Fibroblast of lung (primary cell): Measurements from ENCODE around the gene SLC6A9. TPM values are rescaled to one million over a fixed set of nuclear protein-coding genes. Genes with fewer than 3 reads are reported as not detected.

Experiments used
- DNase-seq, 2 donors: peaks; one replicate each; pipeline versions ENCODE4 v3.0.0 to v3.0.0-alpha.2; 2010; ENCODE audit warnings: low read depth in 2 of 2
- H2AFZ ChIP-seq: 2 replicates; pipeline ENCODE4 v1.5.1; 2012; ENCODE audit warnings: low read length, control low read depth, inconsistent platforms
- H3K27ac ChIP-seq: 2 replicates; pipeline ENCODE4 v1.5.1; 2011; ENCODE audit warnings: low read length, control low read depth; ENCODE audit not compliant: insufficient read depth
- H3K27me3 ChIP-seq: 2 replicates; pipeline ENCODE4 v1.5.1; 2011; ENCODE audit warnings: mild to moderate bottlenecking, low read length; ENCODE audit not compliant: control insufficient read depth, insufficient read depth
- H3K36me3 ChIP-seq: 2 replicates; pipeline ENCODE4 v1.5.1; 2011; ENCODE audit warnings: low read length; ENCODE audit not compliant: control insufficient read depth, insufficient read depth
- H3K4me1 ChIP-seq: 2 replicates; pipeline ENCODE4 v1.5.1; 2011; ENCODE audit warnings: low read length; ENCODE audit not compliant: control insufficient read depth, insufficient read depth; ENCODE audit errors: extremely low read depth
- H3K4me2 ChIP-seq: 2 replicates; pipeline ENCODE4 v1.5.1; 2011; ENCODE audit warnings: low read length, control low read depth; ENCODE audit not compliant: insufficient read depth; ENCODE audit errors: extremely low read depth
- H3K4me3 ChIP-seq, 4 experiments: fragments of 200-600 bp in 1 of 4; sonication (generic) in 1 of 4; replicated peaks in 1 of 4; 2 replicates each; pipeline ENCODE4 v1.5.1; 2011 to 2016; ENCODE audit warnings: low read length in 4 of 4, low read depth in 3 of 4, mild to moderate bottlenecking in 3 of 4, control low read depth in 2 of 4, inconsistent platforms in 1 of 4, mixed read lengths in 1 of 4; ENCODE audit not compliant: insufficient read depth in 1 of 4; ENCODE audit errors: control extremely low read depth in 1 of 4
- H3K79me2 ChIP-seq: 2 replicates; pipeline ENCODE4 v1.5.1; 2012; ENCODE audit warnings: mild to moderate bottlenecking, low read length, inconsistent platforms; ENCODE audit not compliant: control insufficient read depth, insufficient read depth
- H3K9ac ChIP-seq: 2 replicates; pipeline ENCODE4 v1.5.1; 2011; ENCODE audit warnings: mild to moderate bottlenecking, low read length, control low read depth; ENCODE audit not compliant: insufficient read depth
- H3K9me3 ChIP-seq: 2 replicates; pipeline ENCODE4 v1.5.1; 2012; ENCODE audit warnings: low read depth, low read length; ENCODE audit not compliant: control insufficient read depth, insufficient read depth
- H4K20me1 ChIP-seq: 2 replicates; pipeline ENCODE4 v1.5.1; 2011; ENCODE audit warnings: low read length; ENCODE audit not compliant: control insufficient read depth, insufficient read depth; ENCODE audit errors: extremely low read depth
- CTCF ChIP-seq, 2 donors: IDR thresholded peaks in 1 of 2; conservative IDR thresholded peaks in 1 of 2; 1 replicate in 1 of 2; 2 replicates in 1 of 2; pipeline ENCODE4 v1.5.1; 2011 to 2012; ENCODE audit warnings: low read length in 2 of 2, control low read depth in 1 of 2, inconsistent platforms in 1 of 2, low read depth in 1 of 2, mild to moderate bottlenecking in 1 of 2
- EZH2 ChIP-seq: IDR thresholded peaks from 2 replicates; pipeline ENCODE4 v1.5.1; 2012; ENCODE audit warnings: low read length, control low read depth, mild to moderate bottlenecking; ENCODE audit errors: missing control alignments
- polyA plus RNA-seq, 2 donors: library from polyadenylated mRNA; depleted of rRNA in 1 of 2; stranded (reverse) in 1 of 2; unstranded in 1 of 2; fragments of >200 nt; gene quantifications; 2 replicates each; pipeline ENCODE4 v1.2.1, GENCODE V29; 2011 to 2012; ENCODE audit warnings: missing spikeins in 1 of 2
- total RNA-seq: library from RNA; depleted of rRNA; stranded (reverse); fragments of >200 nt; gene quantifications from 2 replicates; pipeline ENCODE4 v1.2.1, GENCODE V29; 2014

Gene SLC6A9
- total and polyA plus RNA-seq, 2 donors (not counting 1 experiment from before 2014, with no cell fraction given), result 3.4 to 19.5 TPM

GRCh38 chr1:43981135-43981491 is 50.1 kb downstream of the SLC6A9 start:
- H3K27ac ChIP-seq, result no peak overlapping the region
- H3K4me2 ChIP-seq, result no peak overlapping the region
- no peak for DNase-seq
- H3K79me2 ChIP-seq, result peaks cover 43% of the 10 kb centered on the region
- no peaks in the 10 kb centered on the region for H3K27me3 ChIP-seq
- H2AFZ ChIP-seq, result no peak overlapping the region
- H3K36me3 ChIP-seq, result peaks cover 25% of the 10 kb centered on the region
- H3K9ac ChIP-seq, result no peak overlapping the region
- peaks cover 10% of the 10 kb centered on the region for H3K4me1 ChIP-seq
- no peaks in the 10 kb centered on the region for H3K9me3 ChIP-seq
- no peak for TF ChIP-seq EZH2
- no peak for TF ChIP-seq CTCF (conservative IDR thresholded peaks at IDR 0.05 in 1 of 2, IDR thresholded peaks at IDR 0.05 in 1 of 2; ENCODE audit: low read depth in 1 of 2, low read length in 2 of 2)
- H4K20me1 ChIP-seq, result no peaks in the 10 kb centered on the region
- no peak overlapping the region for H3K4me3 ChIP-seq

- peak overlapping the region; percentile 72 for H3K9ac ChIP-seq
- H3K9me3 ChIP-seq, result no peaks in the 10 kb centered on the region
- peaks cover 10% of the 10 kb centered on the region for H3K4me1 ChIP-seq
- peaks cover 49% of the 10 kb centered on the region for H3K79me2 ChIP-seq
- no peak overlapping the region for H2AFZ ChIP-seq
- peak in 1 of 2 donors; percentile 57 for DNase-seq
- peak overlapping the region; percentile 90 for H3K4me2 ChIP-seq
- H3K27me3 ChIP-seq, result no peaks in the 10 kb centered on the region
- peak overlapping the region; percentile 18 for H3K27ac ChIP-seq
- TF ChIP-seq CTCF (conservative IDR thresholded peaks at IDR 0.05 in 1 of 2, IDR thresholded peaks at IDR 0.05 in 1 of 2; ENCODE audit: low read depth in 1 of 2, low read length in 2 of 2), result no peak
- no peak for TF ChIP-seq EZH2
- H3K36me3 ChIP-seq, result peaks cover 22% of the 10 kb centered on the region
- peak overlapping the region; percentile 34 to 74 (median 65) for H3K4me3 ChIP-seq
- H4K20me1 ChIP-seq, result no peaks in the 10 kb centered on the region
Observed at GRCh38 chr1:43980255-43981134, 50.8 kb downstream of the SLC6A9 start.

GRCh38 chr1:43979528-43980254 is 51.6 kb downstream of the SLC6A9 start:
- Histone ChIP-seq H3K9ac (peak overlapping the region; percentile 72), H3K4me3 (peak overlapping the region; percentile 34 to 74 (median 65)), H3K79me2 (peaks cover 56% of the 10 kb centered on the region), H3K4me1 (peaks cover 10% of the 10 kb centered on the region), H4K20me1 (no peaks in the 10 kb centered on the region), H3K27ac (peak overlapping the region; percentile 18), H3K27me3 (no peaks in the 10 kb centered on the region), H3K4me2 (peak overlapping the region; percentile 90), H3K36me3 (peaks cover 17% of the 10 kb centered on the region), H2AFZ (peak overlapping the region; percentile 47), H3K9me3 (no peaks in the 10 kb centered on the region)
- DNase-seq, result peak; percentile 51 to 67
- no peak for TF ChIP-seq CTCF (conservative IDR thresholded peaks at IDR 0.05 in 1 of 2, IDR thresholded peaks at IDR 0.05 in 1 of 2; ENCODE audit: low read depth in 1 of 2, low read length in 2 of 2)
